ENCODE measurements around the gene PRKCH. TPM values are rescaled to one million over a fixed set of nuclear protein-coding genes. Genes with fewer than 3 reads are reported as not detected.

PRKCH gene
- polyA plus RNA-seq, 4 donors, result 5.9 to 17.3 (median 12.9) TPM

DNA sequence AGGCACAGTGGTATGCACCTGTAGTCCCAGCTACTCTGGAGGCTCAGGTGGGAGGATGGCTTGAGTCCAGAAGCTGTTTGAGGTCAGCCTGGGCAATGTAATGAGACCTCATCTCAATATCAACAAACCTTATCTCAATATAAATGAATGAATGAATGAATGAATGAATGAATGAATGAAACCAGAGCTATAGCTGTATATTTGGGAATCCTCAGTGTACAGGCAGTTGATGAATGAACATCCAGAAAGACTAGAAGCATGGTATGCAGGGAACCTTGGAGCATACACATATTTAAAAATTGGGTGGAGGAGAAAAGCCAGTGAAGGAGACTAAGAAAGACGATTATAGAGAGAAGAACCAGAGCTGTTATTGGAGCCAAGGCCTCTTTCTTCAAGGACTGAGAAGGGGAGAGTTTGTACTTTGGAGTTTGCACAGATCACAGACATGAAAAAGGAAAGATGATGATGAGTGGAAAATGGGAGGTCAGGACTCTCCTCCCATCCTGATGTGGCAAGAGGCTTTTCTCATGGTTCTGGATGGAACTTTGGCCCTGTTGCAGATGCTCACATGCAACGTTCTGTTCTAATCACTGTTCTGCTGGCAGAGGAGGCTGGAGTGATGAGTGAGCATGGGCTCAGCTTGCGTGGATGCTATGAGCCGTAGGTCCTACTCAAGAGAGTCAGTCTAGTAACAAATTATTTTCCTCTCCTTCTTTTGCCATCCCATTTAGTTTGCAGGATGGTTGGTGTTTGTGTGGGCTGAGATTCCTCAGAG, 114.4 kb downstream of the PRKCH start:
- peaks cover 0 to 7% of the 10 kb centered on the region in 2 donors for H3K9me3 ChIP-seq (ENCODE audit: control insufficient read depth in 2 of 2, insufficient read depth in 1 of 2, low read depth in 1 of 2, low read length in 1 of 2)
- H3K4me1 ChIP-seq (ENCODE audit: control insufficient read depth in 3 of 3, insufficient read depth in 2 of 3, low read depth in 1 of 3, low read length in 2 of 3), result peaks cover 6 to 19% (median 7%) of the 10 kb centered on the region in 3 donors
- H3K27ac ChIP-seq (ENCODE audit: low read depth in 1 of 3, low read length in 2 of 3), result no peak overlapping the region
- WGBS, 3 donors, result 63 to 72% (median 66%) methylated on average over 4 of the region's 4 CpGs
- H3K27me3 ChIP-seq (ENCODE audit: control insufficient read depth in 3 of 3, insufficient read depth in 3 of 3, low read length in 3 of 3), result no peaks in the 10 kb centered on the region
- no peak overlapping the region for H3K4me3 ChIP-seq (ENCODE audit: low read depth in 1 of 3, low read length in 3 of 3)
- DNase-seq (peak; percentile 25 to 27), FAIRE-seq (no peak)
- H3K36me3 ChIP-seq (ENCODE audit: control insufficient read depth in 3 of 3, insufficient read depth in 2 of 3, low read depth in 1 of 3, low read length in 3 of 3), result peaks cover 0 to 1% (median 0%) of the 10 kb centered on the region in 3 donors

DNA sequence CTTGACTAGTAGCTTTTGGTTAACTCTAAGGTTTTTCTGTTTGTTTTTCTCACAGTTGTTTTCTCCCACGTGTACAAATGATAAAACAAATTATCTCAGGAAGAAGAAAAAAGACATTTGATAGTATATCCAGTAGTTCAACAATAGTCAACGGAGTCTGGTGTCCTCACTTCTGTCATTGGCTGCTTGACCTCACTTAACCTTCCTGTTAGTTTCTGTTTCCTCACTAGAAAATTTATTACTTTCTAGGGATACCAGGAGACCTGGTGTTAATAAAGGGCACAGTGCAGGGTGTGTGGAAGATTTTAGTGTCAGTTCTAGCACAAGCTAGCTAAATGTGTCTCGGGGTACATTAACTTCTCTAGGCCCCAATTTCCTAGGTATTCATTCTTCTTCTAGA, 116.0 kb downstream of the PRKCH start:
- 29 to 48% (median 34%) methylated on average over 3 of the region's 3 CpGs for WGBS, 3 donors
- H3K9me3 ChIP-seq (ENCODE audit: control insufficient read depth in 2 of 2, insufficient read depth in 1 of 2, low read depth in 1 of 2, low read length in 1 of 2), result no peaks in the 10 kb centered on the region
- no peak overlapping the region for H3K4me3 ChIP-seq (ENCODE audit: low read depth in 1 of 3, low read length in 3 of 3)
- FAIRE-seq (no peak), DNase-seq (peak in 1 of 2 donors; percentile 11)
- no peak overlapping the region for H3K27ac ChIP-seq (ENCODE audit: low read depth in 1 of 3, low read length in 2 of 3)
- peaks cover 0 to 1% (median 0%) of the 10 kb centered on the region in 3 donors for H3K36me3 ChIP-seq (ENCODE audit: control insufficient read depth in 3 of 3, insufficient read depth in 2 of 3, low read depth in 1 of 3, low read length in 3 of 3)
- H3K4me1 ChIP-seq (ENCODE audit: control insufficient read depth in 3 of 3, insufficient read depth in 2 of 3, low read depth in 1 of 3, low read length in 2 of 3), result peaks cover 6 to 19% (median 7%) of the 10 kb centered on the region in 3 donors
- H3K27me3 ChIP-seq (ENCODE audit: control insufficient read depth in 3 of 3, insufficient read depth in 3 of 3, low read length in 3 of 3), result no peaks in the 10 kb centered on the region

DNA sequence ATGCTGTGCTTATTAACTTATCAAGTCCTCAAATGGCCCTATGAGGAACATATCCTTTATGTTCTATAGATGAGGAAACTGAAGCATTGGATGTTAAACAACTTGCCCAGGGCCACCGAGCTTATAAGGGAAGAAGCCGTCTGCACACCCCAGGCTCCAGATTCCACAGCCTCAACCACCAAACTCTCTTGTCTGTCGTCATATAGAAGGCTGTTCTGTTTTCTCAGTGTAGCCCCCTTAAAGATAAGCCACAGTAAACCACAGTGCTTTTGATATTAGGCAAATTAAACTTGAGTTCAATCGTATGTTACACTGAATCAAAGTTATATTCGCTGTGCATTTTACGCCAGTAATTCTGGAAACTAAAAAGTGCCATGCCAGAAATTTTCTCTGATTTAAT, 116.7 kb downstream of the PRKCH start:
- H3K27ac ChIP-seq (ENCODE audit: low read depth in 1 of 3, low read length in 2 of 3), result no peak overlapping the region
- FAIRE-seq, result no peak

DNA sequence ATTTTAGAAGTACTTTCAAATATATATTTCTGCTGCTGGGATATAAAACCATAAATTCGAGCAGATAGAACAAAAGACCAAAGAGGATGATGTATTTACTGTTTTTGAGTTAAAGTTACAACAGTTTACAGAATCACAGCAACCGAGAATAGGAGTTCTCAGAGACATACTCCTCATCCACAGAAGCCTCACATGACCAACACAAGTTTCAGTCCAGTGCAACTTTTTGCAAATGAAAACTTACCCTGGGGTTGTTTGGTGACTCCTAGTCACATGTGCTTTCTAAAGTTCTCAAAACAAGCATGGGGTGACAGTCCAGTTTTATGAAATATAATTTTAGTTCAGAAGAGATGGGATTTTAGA, 117.1 kb downstream of the PRKCH start:
- no peak for DNase-seq
- peaks cover 6 to 19% (median 7%) of the 10 kb centered on the region in 3 donors for H3K4me1 ChIP-seq (ENCODE audit: control insufficient read depth in 3 of 3, insufficient read depth in 2 of 3, low read depth in 1 of 3, low read length in 2 of 3)
- 42 to 79% (median 59%) methylated on average over 2 of the region's 2 CpGs for WGBS, 3 donors
- H3K4me3 ChIP-seq (ENCODE audit: low read depth in 1 of 3, low read length in 3 of 3), result no peak overlapping the region
- no peak overlapping the region for H3K27ac ChIP-seq (ENCODE audit: low read depth in 1 of 3, low read length in 2 of 3)
- no peaks in the 10 kb centered on the region for H3K9me3 ChIP-seq (ENCODE audit: control insufficient read depth in 2 of 2, insufficient read depth in 1 of 2, low read depth in 1 of 2, low read length in 1 of 2)
- no peaks in the 10 kb centered on the region for H3K27me3 ChIP-seq (ENCODE audit: control insufficient read depth in 3 of 3, insufficient read depth in 3 of 3, low read length in 3 of 3)
- no peak for FAIRE-seq
- H3K36me3 ChIP-seq (ENCODE audit: control insufficient read depth in 3 of 3, insufficient read depth in 2 of 3, low read depth in 1 of 3, low read length in 3 of 3), result peaks cover 0 to 1% (median 0%) of the 10 kb centered on the region in 3 donors

More for the DNA sequence above, 116.7 kb downstream of the PRKCH start:
- no peak for DNase-seq
- Histone ChIP-seq H3K4me3 (ENCODE audit: low read depth in 1 of 3, low read length in 3 of 3) (no peak overlapping the region), H3K9me3 (ENCODE audit: control insufficient read depth in 2 of 2, insufficient read depth in 1 of 2, low read depth in 1 of 2, low read length in 1 of 2) (no peaks in the 10 kb centered on the region), H3K27me3 (ENCODE audit: control insufficient read depth in 3 of 3, insufficient read depth in 3 of 3, low read length in 3 of 3) (no peaks in the 10 kb centered on the region), H3K4me1 (ENCODE audit: control insufficient read depth in 3 of 3, insufficient read depth in 2 of 3, low read depth in 1 of 3, low read length in 2 of 3) (peaks cover 6 to 19% (median 7%) of the 10 kb centered on the region in 3 donors), H3K36me3 (ENCODE audit: control insufficient read depth in 3 of 3, insufficient read depth in 2 of 3, low read depth in 1 of 3, low read length in 3 of 3) (peaks cover 0 to 1% (median 0%) of the 10 kb centered on the region in 3 donors)
- WGBS, 3 donors, result 73 to 95% (median 82%) methylated on average over 6 of the region's 6 CpGs

DNA sequence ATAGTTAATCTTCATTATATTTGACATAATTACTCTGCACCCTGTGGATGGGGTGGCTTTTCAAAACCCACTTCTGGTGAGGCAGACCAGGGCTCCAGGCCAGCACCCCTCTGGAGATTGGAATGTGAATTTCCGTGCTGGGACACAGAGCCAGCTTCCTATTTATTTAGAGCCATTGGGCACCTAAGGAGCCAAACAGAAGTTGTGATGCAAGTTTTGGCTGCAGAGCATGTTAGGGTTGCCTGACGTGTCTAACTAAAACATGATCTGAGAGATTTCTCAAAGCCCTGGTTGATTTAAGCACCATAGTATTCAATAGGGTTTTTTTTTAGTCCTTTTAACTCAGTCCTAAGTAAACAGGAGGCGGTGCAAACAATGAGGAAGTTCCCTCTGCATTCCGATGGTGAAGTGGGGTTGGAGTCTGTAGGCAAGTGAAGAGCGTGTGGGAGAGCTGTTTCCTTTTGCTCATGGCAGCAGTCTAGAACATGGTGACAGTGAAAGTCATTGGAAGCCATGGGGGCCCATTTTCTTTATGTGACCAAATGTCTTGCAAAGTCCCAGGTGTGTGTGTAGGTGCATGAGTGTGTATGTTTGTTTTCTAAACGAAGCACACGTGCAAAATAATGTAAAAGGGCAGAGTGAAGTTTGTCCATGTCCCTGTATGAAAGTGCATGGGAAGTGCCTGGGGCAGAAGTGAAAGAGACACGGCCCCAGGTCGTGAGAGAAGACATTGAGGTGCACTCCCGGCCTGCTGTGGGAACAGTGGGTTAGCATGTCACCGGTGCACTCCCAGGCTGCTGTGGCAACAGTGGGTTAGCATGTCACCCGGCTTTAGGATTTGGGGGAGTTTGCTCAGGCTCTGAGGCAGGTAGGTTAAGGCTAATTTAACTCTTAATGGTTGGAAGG, 117.7 kb downstream of the PRKCH start:
- FAIRE-seq, result no peak
- Histone ChIP-seq H3K9me3 (ENCODE audit: control insufficient read depth in 2 of 2, insufficient read depth in 1 of 2, low read depth in 1 of 2, low read length in 1 of 2) (no peaks in the 10 kb centered on the region), H3K4me1 (ENCODE audit: control insufficient read depth in 3 of 3, insufficient read depth in 2 of 3, low read depth in 1 of 3, low read length in 2 of 3) (peaks cover 6 to 19% (median 7%) of the 10 kb centered on the region in 3 donors), H3K27ac (ENCODE audit: low read depth in 1 of 3, low read length in 2 of 3) (peak overlapping the region in 2 of 3 donors; percentile 26 to 71), H3K27me3 (ENCODE audit: control insufficient read depth in 3 of 3, insufficient read depth in 3 of 3, low read length in 3 of 3) (no peaks in the 10 kb centered on the region), H3K4me3 (ENCODE audit: low read depth in 1 of 3, low read length in 3 of 3) (no peak overlapping the region), H3K36me3 (ENCODE audit: control insufficient read depth in 3 of 3, insufficient read depth in 2 of 3, low read depth in 1 of 3, low read length in 3 of 3) (peaks cover 0 to 1% (median 0%) of the 10 kb centered on the region in 3 donors)
- DNase-seq, result peak; percentile 42 to 70
- WGBS, 3 donors, result 15 to 17% (median 17%) methylated on average over 12 of the region's 12 CpGs

DNA sequence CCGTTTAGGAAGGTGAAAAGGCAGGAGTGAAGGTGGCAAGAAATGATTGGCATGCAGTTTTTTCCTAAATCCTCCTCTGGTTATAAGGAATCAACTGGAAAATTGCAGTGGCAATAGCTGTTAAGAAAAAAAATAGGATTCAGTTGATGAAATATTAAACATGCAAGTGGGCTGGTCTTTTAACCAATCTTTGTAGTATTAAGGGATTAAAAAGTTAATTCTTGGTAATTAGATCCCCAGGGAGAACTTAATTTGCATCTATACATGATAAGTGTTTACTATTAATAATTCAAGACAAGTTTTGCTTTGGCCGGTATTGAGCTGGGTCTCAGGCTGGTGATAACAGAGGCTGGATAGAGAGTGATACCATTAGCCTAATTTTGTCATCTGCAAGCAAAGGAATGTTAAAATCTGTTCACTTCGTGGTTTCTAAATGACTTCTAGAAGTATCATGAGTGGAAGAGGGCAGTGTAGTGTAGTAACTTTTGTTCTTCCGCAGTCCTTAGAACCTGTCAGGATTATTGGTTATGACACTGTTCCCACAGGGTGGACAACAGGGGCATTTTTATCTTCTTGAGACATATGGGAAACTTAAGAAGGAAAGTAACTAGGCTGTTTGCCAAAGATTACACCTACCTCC, 118.5 kb downstream of the PRKCH start:
- Histone ChIP-seq H3K36me3 (ENCODE audit: control insufficient read depth in 3 of 3, insufficient read depth in 2 of 3, low read depth in 1 of 3, low read length in 3 of 3) (peaks cover 0 to under 1% (median 0%) of the 10 kb centered on the region in 3 donors), H3K4me1 (ENCODE audit: control insufficient read depth in 3 of 3, insufficient read depth in 2 of 3, low read depth in 1 of 3, low read length in 2 of 3) (peaks cover 6 to 19% (median 7%) of the 10 kb centered on the region in 3 donors), H3K4me3 (ENCODE audit: low read depth in 1 of 3, low read length in 3 of 3) (no peak overlapping the region), H3K9me3 (ENCODE audit: control insufficient read depth in 2 of 2, insufficient read depth in 1 of 2, low read depth in 1 of 2, low read length in 1 of 2) (no peaks in the 10 kb centered on the region), H3K27me3 (ENCODE audit: control insufficient read depth in 3 of 3, insufficient read depth in 3 of 3, low read length in 3 of 3) (no peaks in the 10 kb centered on the region), H3K27ac (ENCODE audit: low read depth in 1 of 3, low read length in 2 of 3) (peak overlapping the region in 1 of 3 donors; percentile 71)
- 56 to 78% (median 68%) methylated on average over 4 of the region's 4 CpGs for WGBS, 3 donors
- no peak for FAIRE-seq
- no peak for DNase-seq

DNA sequence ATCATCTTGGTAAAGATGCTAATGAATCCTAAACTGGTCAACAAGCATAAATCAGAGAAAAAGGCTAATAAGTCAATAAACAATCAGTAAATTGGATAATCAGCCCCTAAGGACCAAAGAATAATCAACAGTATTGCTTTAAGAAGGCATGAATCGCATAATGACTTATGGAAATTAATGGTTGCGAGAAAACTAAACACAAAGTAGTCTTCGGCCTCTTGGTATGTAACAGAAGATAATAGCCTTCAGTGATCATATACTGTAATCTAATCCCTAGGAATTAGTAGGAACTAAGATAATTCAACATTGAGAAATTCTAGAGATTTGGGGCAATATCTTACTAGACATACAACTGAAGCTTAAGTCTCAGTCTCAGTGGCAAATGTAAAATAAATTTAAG, 122.1 kb downstream of the PRKCH start:
- Histone ChIP-seq H3K4me3 (ENCODE audit: low read depth in 1 of 3, low read length in 3 of 3) (no peak overlapping the region), H3K27ac (ENCODE audit: low read depth in 1 of 3, low read length in 2 of 3) (no peak overlapping the region), H3K27me3 (ENCODE audit: control insufficient read depth in 3 of 3, insufficient read depth in 3 of 3, low read length in 3 of 3) (no peaks in the 10 kb centered on the region), H3K9me3 (ENCODE audit: control insufficient read depth in 2 of 2, insufficient read depth in 1 of 2, low read depth in 1 of 2, low read length in 1 of 2) (no peaks in the 10 kb centered on the region), H3K36me3 (ENCODE audit: control insufficient read depth in 3 of 3, insufficient read depth in 2 of 3, low read depth in 1 of 3, low read length in 3 of 3) (no peaks in the 10 kb centered on the region), H3K4me1 (ENCODE audit: control insufficient read depth in 3 of 3, insufficient read depth in 2 of 3, low read depth in 1 of 3, low read length in 2 of 3) (peaks cover 2 to 13% (median 6%) of the 10 kb centered on the region in 3 donors)
- 87 to 93% (median 88%) methylated on average over 3 of the region's 3 CpGs for WGBS, 3 donors
- FAIRE-seq (no peak), DNase-seq (no peak)

DNA sequence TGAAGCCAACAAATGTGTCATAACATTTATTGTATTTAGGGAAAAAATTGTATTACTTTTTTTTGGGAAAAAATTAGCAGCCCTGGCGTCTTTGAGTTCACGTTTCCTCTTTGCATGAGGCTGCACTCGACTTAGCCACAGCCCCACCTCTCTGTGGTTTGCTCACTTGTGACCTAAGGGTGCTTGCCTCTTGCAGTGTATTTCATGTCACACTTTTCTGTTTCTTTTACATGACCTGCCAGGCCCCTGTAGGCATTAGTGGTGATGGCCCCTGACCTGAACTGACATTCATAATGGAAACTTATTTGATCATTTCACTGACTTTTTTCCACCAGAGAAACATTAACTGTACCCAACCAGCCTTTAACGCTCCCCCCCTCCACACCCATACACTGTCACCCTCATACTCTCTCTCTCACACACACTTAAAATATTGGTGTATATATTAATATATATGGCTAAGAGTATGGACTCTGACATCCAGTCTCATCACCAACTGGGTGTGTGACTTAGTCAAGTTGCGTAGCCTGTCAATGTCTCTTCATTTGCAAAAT, 122.9 kb downstream of the PRKCH start:
- Histone ChIP-seq H3K27ac (ENCODE audit: low read depth in 1 of 3, low read length in 2 of 3) (no peak overlapping the region), H3K36me3 (ENCODE audit: control insufficient read depth in 3 of 3, insufficient read depth in 2 of 3, low read depth in 1 of 3, low read length in 3 of 3) (no peaks in the 10 kb centered on the region), H3K9me3 (ENCODE audit: control insufficient read depth in 2 of 2, insufficient read depth in 1 of 2, low read depth in 1 of 2, low read length in 1 of 2) (no peaks in the 10 kb centered on the region), H3K27me3 (ENCODE audit: control insufficient read depth in 3 of 3, insufficient read depth in 3 of 3, low read length in 3 of 3) (no peaks in the 10 kb centered on the region), H3K4me1 (ENCODE audit: control insufficient read depth in 3 of 3, insufficient read depth in 2 of 3, low read depth in 1 of 3, low read length in 2 of 3) (peaks cover 0 to 6% (median 3%) of the 10 kb centered on the region in 3 donors), H3K4me3 (ENCODE audit: low read depth in 1 of 3, low read length in 3 of 3) (no peak overlapping the region)
- DNase-seq (peak in 1 of 2 donors; percentile 48), FAIRE-seq (no peak)
- WGBS, 3 donors, result 54 to 74% (median 63%) methylated on average over 5 of the region's 5 CpGs

Measured in small intestine (tissue), 7 donors.